ENCODE data around the gene NPR3. TPM values are rescaled to one million over a fixed set of nuclear protein-coding genes. Genes with fewer than 3 reads are reported as not detected.

The NPR3 gene
- total RNA-seq, 1 experiment from 2014 or later, result not detected

- Histone ChIP-seq H4K91ac (ENCODE audit: insufficient read length, low read depth, low read length) (no peak overlapping the region), H2BK12ac (ENCODE audit: insufficient read length, low read depth, low read length) (no peak overlapping the region), H3K79me1 (ENCODE audit: insufficient read depth, low read depth, low read length, poor library complexity, severe bottlenecking) (no peaks in the 10 kb centered on the region), H3K9ac (ENCODE audit: extremely low read depth, insufficient read length, low read length) (no peak overlapping the region), H4K5ac (ENCODE audit: insufficient read length, low read depth, low read length) (no peak overlapping the region), H3K4ac (ENCODE audit: low read depth, low read length) (no peak overlapping the region), H3K79me2 (ENCODE audit: insufficient read depth, low read length) (no peaks in the 10 kb centered on the region), H3K27me3 (ENCODE audit: insufficient read depth, low read length) (no peaks in the 10 kb centered on the region), H2AFZ (ENCODE audit: low read length) (no peak overlapping the region), H3K23me2 (ENCODE audit: insufficient read length, low read depth, low read length, poor library complexity, severe bottlenecking) (no peaks in the 10 kb centered on the region), H4K20me1 (ENCODE audit: control insufficient read depth, insufficient read depth, insufficient read length) (no peaks in the 10 kb centered on the region), H3T11ph (ENCODE audit: low read length) (no peak overlapping the region), H4K8ac (replicated peaks; ENCODE audit: insufficient read length, low read depth, low read length) (no peak overlapping the region), H3K27ac (ENCODE audit: insufficient read length, low read depth, low read length) (no peak overlapping the region), H2BK15ac (ENCODE audit: low read depth, low read length) (no peak overlapping the region), H2BK120ac (ENCODE audit: low read depth, low read length, poor library complexity, severe bottlenecking) (no peak overlapping the region), H2AK5ac (ENCODE audit: insufficient read length, low read length) (no peak overlapping the region), H3K9me3 (ENCODE audit: control insufficient read depth, low read depth, low read length) (no peaks in the 10 kb centered on the region), H2BK5ac (ENCODE audit: insufficient read length, low read length) (no peak overlapping the region), H3K18ac (ENCODE audit: insufficient read length, low read depth, low read length) (no peak overlapping the region), H3K23ac (ENCODE audit: insufficient read length, low read depth, low read length) (no peak overlapping the region), H3K4me2 (ENCODE audit: insufficient read depth, insufficient read length, low read length) (no peak overlapping the region), H3K56ac (ENCODE audit: insufficient read length, low read depth, low read length) (no peak overlapping the region), H2BK20ac (ENCODE audit: low read depth, low read length, poor library complexity, severe bottlenecking) (no peak overlapping the region), H3K14ac (ENCODE audit: insufficient read depth, low read length) (no peak overlapping the region), H3K4me1 (ENCODE audit: insufficient read depth, low read length) (no peaks in the 10 kb centered on the region)
- no peak for DNase-seq
- H3K4me3 Mint-ChIP-seq, result no peak overlapping the region
- peaks cover 7% of the 10 kb centered on the region for H3K27me3 Mint-ChIP-seq (ENCODE audit: low read depth)
- H3K9me3 Mint-ChIP-seq, result no peaks in the 10 kb centered on the region; a peak in 1 of 5 replicates
- no peak overlapping the region for H3K27ac Mint-ChIP-seq
- TF ChIP-seq CTCF (conservative IDR thresholded peaks at IDR 0.05), result no peak
- no peaks in the 10 kb centered on the region for H3K36me3 Mint-ChIP-seq (ENCODE audit: insufficient read depth in 1 of 3, low read depth in 3 of 3)
- no peaks in the 10 kb centered on the region for H3K4me1 Mint-ChIP-seq
Measured at GRCh38 chr5:32776200-32776599, 65.1 kb downstream of the NPR3 start.

Data from H9 (cell line).